Fibroblast of villous mesenchyme (primary cell): ENCODE measurements around the gene ZSCAN22. TPM values are rescaled to one million over a fixed set of nuclear protein-coding genes. Genes with fewer than 3 reads are reported as not detected.

ENCODE experiments used
- DNase-seq: peaks from one replicate; pipeline ENCODE4 v3.0.0-alpha.2; 2010; ENCODE audit warnings: low read depth
- H3K4me3 ChIP-seq: 2 replicates; pipeline ENCODE4 v1.5.1; 2011; ENCODE audit warnings: low read depth, mild to moderate bottlenecking, low read length
- total RNA-seq: library from RNA; depleted of rRNA; stranded (reverse); fragments of >200 nt; gene quantifications from 2 replicates; pipeline ENCODE4 v1.2.3, GENCODE V29; 2012
- TF ChIP-seq, protein P1 (sequence below): IDR thresholded peaks from 2 replicates; pipeline ENCODE4 v1.5.1; 2012; ENCODE audit warnings: low read depth, mild to moderate bottlenecking, low read length; ENCODE audit not compliant: insufficient read depth

Gene ZSCAN22
- total RNA-seq, 1 donor: 3.0 TPM

DNA sequence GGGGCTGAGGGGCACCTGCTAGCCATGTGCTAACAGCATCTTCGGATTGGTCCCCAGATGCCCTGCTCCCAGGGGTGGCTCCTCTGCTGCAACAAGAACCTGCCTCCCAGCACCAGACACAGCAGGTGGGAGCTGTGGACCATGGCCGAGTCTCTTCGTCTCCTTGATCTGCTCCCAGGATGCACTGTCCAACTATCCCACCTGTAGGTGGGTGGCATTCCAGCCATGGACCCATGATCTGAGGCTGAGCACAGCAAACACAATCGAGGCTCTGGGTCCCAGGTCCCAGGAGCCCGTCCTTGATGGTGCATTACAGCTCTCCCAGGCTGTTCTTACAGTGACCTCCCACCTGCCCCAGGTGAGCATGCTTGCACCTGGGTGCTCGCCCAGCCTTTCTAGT, 52.5 kb downstream of the ZSCAN22 start:
- H3K4me3 ChIP-seq: no peak overlapping the region
- TF ChIP-seq, protein P1, sequence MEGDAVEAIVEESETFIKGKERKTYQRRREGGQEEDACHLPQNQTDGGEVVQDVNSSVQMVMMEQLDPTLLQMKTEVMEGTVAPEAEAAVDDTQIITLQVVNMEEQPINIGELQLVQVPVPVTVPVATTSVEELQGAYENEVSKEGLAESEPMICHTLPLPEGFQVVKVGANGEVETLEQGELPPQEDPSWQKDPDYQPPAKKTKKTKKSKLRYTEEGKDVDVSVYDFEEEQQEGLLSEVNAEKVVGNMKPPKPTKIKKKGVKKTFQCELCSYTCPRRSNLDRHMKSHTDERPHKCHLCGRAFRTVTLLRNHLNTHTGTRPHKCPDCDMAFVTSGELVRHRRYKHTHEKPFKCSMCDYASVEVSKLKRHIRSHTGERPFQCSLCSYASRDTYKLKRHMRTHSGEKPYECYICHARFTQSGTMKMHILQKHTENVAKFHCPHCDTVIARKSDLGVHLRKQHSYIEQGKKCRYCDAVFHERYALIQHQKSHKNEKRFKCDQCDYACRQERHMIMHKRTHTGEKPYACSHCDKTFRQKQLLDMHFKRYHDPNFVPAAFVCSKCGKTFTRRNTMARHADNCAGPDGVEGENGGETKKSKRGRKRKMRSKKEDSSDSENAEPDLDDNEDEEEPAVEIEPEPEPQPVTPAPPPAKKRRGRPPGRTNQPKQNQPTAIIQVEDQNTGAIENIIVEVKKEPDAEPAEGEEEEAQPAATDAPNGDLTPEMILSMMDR: no peak
- no peak for DNase-seq

DNA sequence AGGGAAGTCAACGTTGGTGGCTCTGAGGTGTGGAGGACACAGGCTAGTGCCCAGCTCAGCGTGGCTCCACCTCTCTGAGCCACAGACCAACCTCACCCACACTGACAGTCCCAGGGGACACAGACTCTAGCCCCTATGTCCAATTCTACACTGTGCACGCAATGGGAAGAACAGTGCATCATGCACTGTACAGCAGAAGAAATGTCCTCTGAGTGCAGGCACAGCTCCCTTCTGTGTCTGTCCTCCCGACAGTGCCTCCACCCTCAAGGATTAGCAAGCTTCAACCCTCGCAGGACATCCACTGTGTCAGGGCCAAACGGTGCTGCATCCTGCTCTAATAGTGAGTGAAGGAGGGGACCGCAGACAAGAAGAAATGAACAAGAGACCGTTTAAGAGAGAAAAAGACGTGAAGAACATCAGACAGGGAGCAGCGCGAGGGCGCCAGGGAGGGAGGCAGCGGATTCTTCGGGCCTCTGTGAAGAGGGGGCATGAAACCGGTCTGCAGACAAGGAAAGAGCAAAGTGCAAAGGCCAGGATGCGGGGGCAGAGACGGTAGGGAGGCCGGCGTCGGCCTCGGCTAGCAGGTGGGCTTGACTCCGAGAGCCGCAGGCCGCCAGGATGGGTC, 53.4 kb downstream of the ZSCAN22 start:
- H3K4me3 ChIP-seq: peak overlapping the region; percentile 84
- DNase-seq: no peak
- TF ChIP-seq, protein P1: no peak

DNA sequence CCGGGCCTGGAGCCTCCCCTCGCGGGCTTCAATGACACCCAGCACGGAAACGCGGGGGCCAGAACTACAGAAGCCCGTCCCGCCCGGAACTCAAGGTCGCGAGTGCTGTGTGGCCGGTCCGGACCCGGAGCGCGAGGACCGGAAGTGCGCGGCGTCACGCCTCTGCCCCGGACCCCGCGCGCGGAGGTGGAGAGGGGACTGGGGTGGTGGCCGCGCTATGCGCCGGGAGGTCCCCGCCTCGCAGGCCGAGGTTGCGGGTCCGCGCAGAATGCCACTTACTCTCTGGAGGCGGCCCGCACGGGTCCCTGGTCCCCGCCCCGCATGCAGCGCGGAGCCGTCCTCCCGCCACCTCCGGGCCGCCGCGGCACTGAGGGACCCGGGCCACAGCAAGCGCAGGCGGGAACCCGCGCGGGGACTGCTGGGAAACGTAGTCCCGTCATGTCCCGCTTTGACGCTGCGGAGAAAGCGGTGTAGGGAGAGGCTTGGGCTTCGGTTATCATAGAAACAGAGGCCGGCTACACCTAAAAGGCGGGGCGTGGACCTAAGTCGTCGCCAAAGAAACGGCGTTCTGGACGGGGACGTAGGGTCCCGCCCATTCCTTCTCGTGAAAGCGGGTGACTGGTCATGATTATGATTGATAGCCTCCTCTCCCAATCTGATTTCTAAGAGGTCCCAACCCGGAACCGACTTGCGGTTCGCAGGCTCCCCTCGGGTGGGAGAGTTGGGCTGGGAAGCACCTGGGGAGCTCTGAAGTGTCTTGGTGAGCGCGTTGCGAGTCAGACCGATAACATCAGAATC, 54.1 kb downstream of the ZSCAN22 start, which contains the start of gene ZNF837:
Gene ZNF837 (minus strand): TSS at position 369 of the 798 bp plus-strand sequence. CDS start 11,698 bp downstream, outside the sequence.
- TF ChIP-seq, protein P1: no peak
- DNase-seq: peak; percentile 100
- H3K4me3 ChIP-seq: peak within 1 kb of the TSS; percentile 84

DNA sequence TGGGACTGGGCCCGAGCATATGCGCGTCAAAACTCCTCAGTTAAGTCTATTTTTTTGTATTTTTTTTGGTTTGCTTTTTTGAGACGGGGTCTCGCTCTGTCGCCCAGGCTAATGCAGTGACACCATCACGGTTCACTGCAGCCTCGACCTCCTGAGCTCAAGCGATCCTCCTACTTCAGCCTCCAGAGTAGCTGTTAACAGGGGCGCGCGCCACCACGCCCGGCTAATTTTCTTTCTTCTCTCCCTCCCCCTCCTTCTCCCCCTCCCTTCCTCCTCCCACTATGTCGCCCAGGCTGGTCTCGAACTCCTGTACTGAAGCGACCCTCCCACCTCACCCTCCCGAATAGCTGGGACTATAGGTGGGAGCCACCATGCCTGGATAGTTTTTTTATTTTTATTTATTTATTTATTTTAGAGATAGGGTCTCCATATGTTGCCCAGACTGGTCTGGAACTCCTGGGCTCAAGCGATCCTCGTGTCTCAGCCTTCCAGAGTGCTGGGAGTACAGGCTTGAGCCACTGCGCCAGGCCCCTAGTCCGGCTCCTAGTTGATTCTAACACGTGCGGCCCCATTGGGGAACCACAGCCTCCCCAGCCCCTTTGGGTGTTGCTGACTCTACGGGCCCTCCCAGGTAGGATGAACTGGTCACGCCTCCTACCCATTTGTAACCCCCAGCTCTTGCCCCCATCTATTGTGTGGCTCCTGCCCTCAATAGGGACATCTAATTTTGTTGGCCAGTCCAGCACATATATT, 54.8 kb downstream of the ZSCAN22 start:
- H3K4me3 ChIP-seq: peak overlapping the region; percentile 84
- TF ChIP-seq, protein P1: no peak
- no peak for DNase-seq

DNA sequence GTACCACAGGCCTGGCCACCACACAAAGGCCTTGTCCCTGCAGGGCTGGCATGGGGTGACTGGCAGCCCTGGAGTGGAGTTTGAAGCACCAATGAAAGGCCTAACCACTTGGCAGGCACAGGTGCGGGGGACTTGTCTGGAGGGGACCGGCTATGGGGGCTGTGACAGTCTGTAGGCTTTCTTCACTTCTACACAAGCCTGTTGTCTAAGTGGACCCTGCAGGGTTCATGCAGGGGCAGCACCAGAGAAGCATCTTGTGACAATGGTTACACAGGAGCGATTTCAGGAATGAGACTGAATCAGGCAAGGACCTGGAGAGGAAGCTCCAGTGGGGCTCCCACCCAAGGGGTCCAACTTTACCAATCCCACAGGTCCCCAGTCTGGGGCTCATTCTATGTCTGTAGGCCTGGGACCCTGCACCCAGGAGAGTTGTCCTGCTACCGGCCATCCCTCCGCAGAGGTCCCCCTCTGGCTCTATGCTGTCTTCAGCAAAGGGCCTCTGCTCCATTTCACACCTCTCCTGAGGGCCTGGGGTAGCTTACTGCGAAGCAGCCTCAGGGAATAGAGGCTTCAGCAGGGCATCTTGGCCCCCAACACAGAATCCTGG, 56.3 kb downstream of the ZSCAN22 start:
- no peak for DNase-seq
- no peak overlapping the region for H3K4me3 ChIP-seq
- TF ChIP-seq, protein P1: no peak

DNA sequence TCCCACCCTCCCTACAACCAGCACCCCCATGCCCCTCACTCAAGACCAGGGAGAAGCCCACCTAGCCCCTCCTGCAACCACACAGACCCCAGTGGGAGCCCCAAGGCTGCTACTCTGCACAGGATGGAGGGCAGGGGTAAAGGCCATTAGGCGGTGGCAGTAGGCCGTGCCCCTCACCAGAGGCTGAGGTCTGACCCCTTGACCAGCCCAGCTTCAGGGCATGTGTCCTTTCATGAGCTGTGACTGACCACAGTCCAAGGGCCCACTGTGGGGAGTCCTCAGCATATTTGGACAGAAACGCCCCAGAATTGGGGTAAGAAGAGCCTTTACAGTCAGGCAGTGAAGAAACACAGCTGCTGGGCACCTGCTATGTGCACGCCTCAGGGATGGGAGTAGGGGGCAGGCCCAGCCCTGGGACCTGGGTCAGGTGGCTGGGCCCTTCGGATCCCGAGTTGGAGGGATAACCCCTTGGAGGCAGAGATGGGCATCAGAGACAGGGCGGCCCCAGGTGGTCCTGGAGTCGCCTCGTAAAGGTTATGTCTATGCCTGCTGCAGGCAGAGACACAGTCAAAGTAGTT, 58.6 kb downstream of the ZSCAN22 start:
- peak overlapping the region; percentile 84 for H3K4me3 ChIP-seq
- DNase-seq: no peak
- TF ChIP-seq, protein P1: no peak
